Measurements from ENCODE around the gene IGLL5.

GRCh38 chr22:22907551-22908494 is 20.2 kb downstream of the IGLL5 start:
- TF ChIP-seq, protein P1, sequence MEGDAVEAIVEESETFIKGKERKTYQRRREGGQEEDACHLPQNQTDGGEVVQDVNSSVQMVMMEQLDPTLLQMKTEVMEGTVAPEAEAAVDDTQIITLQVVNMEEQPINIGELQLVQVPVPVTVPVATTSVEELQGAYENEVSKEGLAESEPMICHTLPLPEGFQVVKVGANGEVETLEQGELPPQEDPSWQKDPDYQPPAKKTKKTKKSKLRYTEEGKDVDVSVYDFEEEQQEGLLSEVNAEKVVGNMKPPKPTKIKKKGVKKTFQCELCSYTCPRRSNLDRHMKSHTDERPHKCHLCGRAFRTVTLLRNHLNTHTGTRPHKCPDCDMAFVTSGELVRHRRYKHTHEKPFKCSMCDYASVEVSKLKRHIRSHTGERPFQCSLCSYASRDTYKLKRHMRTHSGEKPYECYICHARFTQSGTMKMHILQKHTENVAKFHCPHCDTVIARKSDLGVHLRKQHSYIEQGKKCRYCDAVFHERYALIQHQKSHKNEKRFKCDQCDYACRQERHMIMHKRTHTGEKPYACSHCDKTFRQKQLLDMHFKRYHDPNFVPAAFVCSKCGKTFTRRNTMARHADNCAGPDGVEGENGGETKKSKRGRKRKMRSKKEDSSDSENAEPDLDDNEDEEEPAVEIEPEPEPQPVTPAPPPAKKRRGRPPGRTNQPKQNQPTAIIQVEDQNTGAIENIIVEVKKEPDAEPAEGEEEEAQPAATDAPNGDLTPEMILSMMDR (optimal IDR thresholded peaks at IDR 0.05 in 1 of 3, IDR thresholded peaks at IDR 0.05 in 1 of 3, conservative IDR thresholded peaks at IDR 0.05 in 1 of 3; ENCODE audit: extremely low read depth in 1 of 3, insufficient read depth in 2 of 3, low read length in 3 of 3), result no peak
- TF ChIP-seq EZH2 (IDR thresholded peaks at IDR 0.05; ENCODE audit: low read length), result no peak
